H1 (cell line): ENCODE results near the gene CFHR4.

ENCODE experiments used
- BACH1 ChIP-seq: IDR thresholded peaks from 2 replicates; pipeline ENCODE4 v1.6.1; 2012; ENCODE audit warnings: low read length, improper control_type of control experiment
- CEBPB ChIP-seq: IDR thresholded peaks from 2 replicates; pipeline ENCODE4 v1.6.1; 2012; ENCODE audit warnings: low read depth, low read length
- EP300 ChIP-seq, 2 experiments: IDR thresholded peaks; 1 replicate in 1 of 2; 2 replicates in 1 of 2; pipeline ENCODE4 v1.6.1; 2011 to 2012; ENCODE audit warnings: low read depth in 2 of 2, low read length in 2 of 2, mild to moderate bottlenecking in 2 of 2, borderline replicate concordance in 1 of 2, inconsistent platforms in 1 of 2, moderate library complexity in 1 of 2
- EZH2 ChIP-seq: fragments of 200-600 bp; sonication (generic); IDR thresholded peaks from 2 replicates; pipeline ENCODE4 v1.7.1; 2012; ENCODE audit warnings: low read depth, mild to moderate bottlenecking, moderate library complexity, low read length, inconsistent platforms; ENCODE audit not compliant: severe bottlenecking
- FOSL1 ChIP-seq: IDR thresholded peaks from 2 replicates; pipeline ENCODE4 v1.6.1; 2011; ENCODE audit warnings: mild to moderate bottlenecking, low read depth, low read length, moderate library complexity; ENCODE audit not compliant: insufficient read depth
- POLR2A ChIP-seq, 2 experiments: IDR thresholded peaks; 1 replicate in 1 of 2; 2 replicates in 1 of 2; pipeline ENCODE4 v1.6.1; 2011; ENCODE audit warnings: low read depth in 2 of 2, low read length in 2 of 2, mild to moderate bottlenecking in 2 of 2; ENCODE audit errors: control extremely low read depth in 1 of 2
- TAF1 ChIP-seq: IDR thresholded peaks from 2 replicates; pipeline ENCODE4 v1.6.1; 2011; ENCODE audit warnings: mild to moderate bottlenecking, low read depth, low read length
- TBP ChIP-seq: IDR thresholded peaks from 2 replicates; pipeline ENCODE4 v1.6.1; 2011; ENCODE audit warnings: low read depth, low read length, improper control_type of control experiment
- TF ChIP-seq, protein P1 (sequence below), 3 experiments: IDR thresholded peaks; 1 replicate in 2 of 3; 2 replicates in 1 of 3; pipeline versions ENCODE4 v1.5.1 to v1.6.1; 2011; ENCODE audit warnings: low read length in 3 of 3, mild to moderate bottlenecking in 3 of 3, inconsistent platforms in 2 of 3, low read depth in 1 of 3, moderate library complexity in 1 of 3; ENCODE audit not compliant: insufficient read depth in 1 of 3; ENCODE audit errors: control extremely low read depth in 1 of 3

DNA sequence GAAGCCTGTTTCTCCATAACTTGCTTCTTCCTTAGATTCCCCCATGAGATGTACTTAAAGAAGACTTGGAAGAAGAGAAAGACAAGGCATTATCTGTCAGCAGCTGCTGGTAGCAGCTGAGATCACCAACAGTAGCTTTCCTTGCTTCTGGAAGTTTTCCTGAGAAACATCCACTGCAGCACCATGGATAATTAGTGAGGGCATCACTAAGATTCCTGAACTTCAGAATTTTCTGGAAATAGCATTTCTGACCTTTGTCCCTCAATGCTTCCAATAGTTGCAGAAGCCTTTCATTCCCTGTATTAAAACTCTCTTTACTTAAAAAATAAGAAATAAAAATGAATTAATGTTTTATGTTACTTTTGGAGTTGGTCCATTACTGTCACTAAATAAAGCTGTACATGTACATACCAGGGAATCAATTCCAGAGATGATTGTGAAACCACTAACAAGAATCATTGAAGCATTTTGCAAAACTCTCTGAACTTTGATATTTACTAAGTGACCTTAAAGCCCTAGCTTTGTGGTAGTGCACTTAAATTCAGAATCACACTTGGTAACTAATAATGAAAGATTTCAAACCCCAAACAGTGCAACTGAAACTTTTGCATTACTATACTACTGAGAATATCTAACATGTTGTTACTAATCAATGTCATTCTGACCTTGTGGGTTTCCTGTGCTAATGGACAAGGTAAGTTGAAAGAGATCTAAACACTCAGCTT lies at the start of gene CFHR4:
- TF ChIP-seq POLR2A (IDR thresholded peaks at IDR 0.05; ENCODE audit: control extremely low read depth in 1 of 2, low read depth in 2 of 2, low read length in 2 of 2) (no peak), EZH2 (no peak), EP300 (IDR thresholded peaks at IDR 0.05; ENCODE audit: borderline replicate concordance in 1 of 2, low read depth in 2 of 2, low read length in 2 of 2) (no peak), TAF1 (no peak), BACH1 (no peak), TBP (no peak), CEBPB (no peak), FOSL1 (no peak)
- TF ChIP-seq, protein P1, sequence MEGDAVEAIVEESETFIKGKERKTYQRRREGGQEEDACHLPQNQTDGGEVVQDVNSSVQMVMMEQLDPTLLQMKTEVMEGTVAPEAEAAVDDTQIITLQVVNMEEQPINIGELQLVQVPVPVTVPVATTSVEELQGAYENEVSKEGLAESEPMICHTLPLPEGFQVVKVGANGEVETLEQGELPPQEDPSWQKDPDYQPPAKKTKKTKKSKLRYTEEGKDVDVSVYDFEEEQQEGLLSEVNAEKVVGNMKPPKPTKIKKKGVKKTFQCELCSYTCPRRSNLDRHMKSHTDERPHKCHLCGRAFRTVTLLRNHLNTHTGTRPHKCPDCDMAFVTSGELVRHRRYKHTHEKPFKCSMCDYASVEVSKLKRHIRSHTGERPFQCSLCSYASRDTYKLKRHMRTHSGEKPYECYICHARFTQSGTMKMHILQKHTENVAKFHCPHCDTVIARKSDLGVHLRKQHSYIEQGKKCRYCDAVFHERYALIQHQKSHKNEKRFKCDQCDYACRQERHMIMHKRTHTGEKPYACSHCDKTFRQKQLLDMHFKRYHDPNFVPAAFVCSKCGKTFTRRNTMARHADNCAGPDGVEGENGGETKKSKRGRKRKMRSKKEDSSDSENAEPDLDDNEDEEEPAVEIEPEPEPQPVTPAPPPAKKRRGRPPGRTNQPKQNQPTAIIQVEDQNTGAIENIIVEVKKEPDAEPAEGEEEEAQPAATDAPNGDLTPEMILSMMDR (IDR thresholded peaks at IDR 0.05; ENCODE audit: control extremely low read depth in 1 of 3, insufficient read depth in 1 of 3, low read depth in 1 of 3, low read length in 3 of 3) = no peak
